A549 (cell line): ENCODE measurements around the gene PCDH1. TPM values are rescaled to one million over a fixed set of nuclear protein-coding genes. Genes with fewer than 3 reads are reported as not detected.

Source experiments
- ATAC-seq, 2 experiments: fragments of 200-7000 bp in 1 of 2; fragments of >200 bp in 1 of 2; cut with Nextera tagmentation in 1 of 2; cut with Tn5 transposase in 1 of 2; 3 replicates each; pipeline versions ENCODE4 v1.8.0 to v1.9.1; 2018 to 2020; ENCODE audit warnings: mild to moderate bottlenecking in 1 of 2, moderate library complexity in 1 of 2
- CTCF ChIA-PET: fragments of 300-600 bp; sonication (Branson Sonifier 250); formaldehyde crosslinking; extraction: SDS; loops from one replicate; lab custom pipeline; 2021; ENCODE audit warnings: antibody characterized with exemption, inconsistent platforms; lab: Yijun Ruan, JAX
- POLR2A ChIA-PET: fragments of 350-600 bp; formaldehyde crosslinking; extraction: SDS; loops from one replicate; lab custom pipeline; 2021; ENCODE audit warnings: antibody characterized with exemption, inconsistent platforms; lab: Yijun Ruan, JAX
- DNase-seq, 2 experiments: peaks; one replicate each; pipeline versions ENCODE4 v3.0.0 to v3.0.0-alpha.2; 2011 to 2016; ENCODE audit warnings: low read depth in 1 of 2, low spot score in 1 of 2
- FAIRE-seq: peaks from 2 replicates; lab custom pipeline; 2011; peaks lifted over from hg19 to GRCh38; lab: Jason Lieb, UNC
- H3K27ac ChIP-seq, 2 experiments: fragments of >200 bp; sonication (Bioruptor Twin); formaldehyde crosslinking; 3 replicates each; pipeline ENCODE4 v1.5.1; 2016 to 2017
- H3K4me1 ChIP-seq: fragments of >200 bp; sonication (Bioruptor Twin); formaldehyde crosslinking; 3 replicates; pipeline ENCODE4 v1.6.1; 2016
- H3K4me2 ChIP-seq: fragments of >200 bp; sonication (Bioruptor Twin); formaldehyde crosslinking; 3 replicates; pipeline ENCODE4 v1.6.1; 2016
- H3K4me3 ChIP-seq: fragments of >200 bp; sonication (Bioruptor Twin); formaldehyde crosslinking; 3 replicates; pipeline ENCODE4 v1.5.1; 2016
- H3K9me3 ChIP-seq: fragments of >200 bp; sonication (Bioruptor Twin); formaldehyde crosslinking; 3 replicates; pipeline ENCODE4 v1.6.1; 2016
- BHLHE40 ChIP-seq: IDR thresholded peaks from 2 replicates; pipeline ENCODE4 v1.6.1; 2012; ENCODE audit warnings: low read depth, low read length, inconsistent platforms
- CHD2 ChIP-seq: fragments of 150-350 bp; IDR thresholded peaks from 2 replicates; pipeline ENCODE4 v1.6.1; 2014; ENCODE audit warnings: low read length; ENCODE audit not compliant: partially characterized antibody
- EHF ChIP-seq: fragments of 250-450 bp; sonication (Bioruptor Pico); IDR thresholded peaks from 2 replicates; pipeline ENCODE4 v1.5.0; 2020; ENCODE audit warnings: mild to moderate bottlenecking
- FOSB ChIP-seq: fragments of 250-450 bp; sonication (Bioruptor Pico); IDR thresholded peaks from 2 replicates; pipeline ENCODE4 v1.5.0; 2020; ENCODE audit warnings: mild to moderate bottlenecking, moderate library complexity
- FOSL2 ChIP-seq, 2 experiments: fragments of 450-650 bp in 1 of 2; fragments of >200 bp in 1 of 2; sonication (Bioruptor Twin) in 1 of 2; formaldehyde crosslinking; IDR thresholded peaks; 2 replicates each; pipeline versions ENCODE4 v1.5.0 to v1.6.1; 2016 to 2020; ENCODE audit warnings: mild to moderate bottlenecking in 1 of 2, moderate library complexity in 1 of 2
- HDAC2 ChIP-seq: fragments of 200-600 bp; sonication (generic); IDR thresholded peaks from 2 replicates; pipeline ENCODE4 v1.6.1; 2016
- HOXB5 ChIP-seq: fragments of 250-450 bp; sonication (Bioruptor Pico); IDR thresholded peaks from 2 replicates; pipeline ENCODE4 v1.5.0; 2020; ENCODE audit warnings: mild to moderate bottlenecking, moderate library complexity
- JUN ChIP-seq, 2 experiments: fragments of >200 bp; sonication (Bioruptor Twin); formaldehyde crosslinking; IDR thresholded peaks; 2 replicates in 1 of 2; 3 replicates in 1 of 2; pipeline ENCODE4 v1.6.1; 2016 to 2017
- JUNB ChIP-seq: fragments of >200 bp; sonication (Bioruptor Twin); formaldehyde crosslinking; IDR thresholded peaks from 2 replicates; pipeline ENCODE4 v1.6.1; 2016
- KDM1A ChIP-seq: fragments of 200-600 bp; sonication (generic); IDR thresholded peaks from 2 replicates; pipeline ENCODE4 v1.6.1; 2016; ENCODE audit warnings: low read depth, mild to moderate bottlenecking
- MAZ ChIP-seq: fragments of 150-350 bp; IDR thresholded peaks from 2 replicates; pipeline ENCODE4 v1.6.1; 2014; ENCODE audit warnings: antibody characterized with exemption, low read depth, low read length, borderline replicate concordance
- NPAS2 ChIP-seq: fragments of 250-450 bp; sonication (Bioruptor Pico); IDR thresholded peaks from 2 replicates; pipeline ENCODE4 v1.8.0; 2022; ENCODE audit warnings: mild to moderate bottlenecking, moderate library complexity, borderline replicate concordance
- NR3C1 ChIP-seq: fragments of >200 bp; sonication (Bioruptor Twin); formaldehyde crosslinking; IDR thresholded peaks from 3 replicates; pipeline ENCODE4 v1.6.1; 2017
- POLR2AphosphoS2 ChIP-seq: conservative IDR thresholded peaks from 2 replicates; pipeline ENCODE4 v1.6.1; 2012; ENCODE audit warnings: low read length, improper control_type of control experiment, inconsistent platforms
- RAD21 ChIP-seq, 2 experiments: fragments of >200 bp in 1 of 2; sonication (Bioruptor Twin) in 1 of 2; formaldehyde crosslinking in 1 of 2; IDR thresholded peaks in 1 of 2; conservative IDR thresholded peaks in 1 of 2; 2 replicates in 1 of 2; 3 replicates in 1 of 2; pipeline ENCODE4 v1.6.1; 2012 to 2018; ENCODE audit warnings: inconsistent platforms in 1 of 2
- RCOR1 ChIP-seq: fragments of 150-350 bp; IDR thresholded peaks from 2 replicates; pipeline ENCODE4 v1.6.1; 2014; ENCODE audit warnings: antibody characterized with exemption, low read length, low read depth
- RFX5 ChIP-seq: fragments of 450-650 bp; IDR thresholded peaks from 2 replicates; pipeline ENCODE4 v1.7.1; 2014; ENCODE audit warnings: antibody characterized with exemption, mild to moderate bottlenecking, moderate library complexity
- RNF2 ChIP-seq: fragments of 200-600 bp; sonication (generic); IDR thresholded peaks from 2 replicates; pipeline ENCODE4 v1.6.1; 2016; ENCODE audit warnings: low read depth, mild to moderate bottlenecking, antibody characterized with exemption, moderate library complexity, borderline replicate concordance
- ZC3H11A ChIP-seq: fragments of 450-650 bp; IDR thresholded peaks from 2 replicates; pipeline ENCODE4 v1.6.1; 2014; ENCODE audit warnings: antibody characterized with exemption, mild to moderate bottlenecking
- ZFP36 ChIP-seq: fragments of 450-650 bp; IDR thresholded peaks from 2 replicates; pipeline ENCODE4 v1.6.1; 2014; ENCODE audit warnings: borderline replicate concordance; ENCODE audit not compliant: partially characterized antibody
- WGBS: methylation state at CpG from one replicate; pipeline ENCODE4 v1.1.6; 2017; ENCODE audit errors: missing lambda C conversion rate; 5-methylcytosine and 5-hydroxymethylcytosine counted together
- polyA plus RNA-seq, 4 experiments: library from polyadenylated mRNA; depleted of rRNA in 3 of 4; stranded (reverse); fragments of >200 nt; fragmentation: RNase III in 1 of 4; extraction: RNeasy Plus Mini Kit Qiagen cat#74134 plus additional on column Dnase treatment in 1 of 4; gene quantifications; 2 replicates in 3 of 4; 3 replicates in 1 of 4; pipeline ENCODE4 v1.2.3, GENCODE V29; 2011 to 2017
- TF ChIP-seq, protein P1 (sequence below): fragments of >200 bp; sonication (Bioruptor Twin); formaldehyde crosslinking; IDR thresholded peaks from 2 replicates; pipeline ENCODE4 v1.6.1; 2016
- TF ChIP-seq, protein P2 (sequence below): fragments of >200 bp; sonication (Bioruptor Twin); formaldehyde crosslinking; IDR thresholded peaks from 3 replicates; pipeline ENCODE4 v1.6.1; 2016
- TF ChIP-seq, protein P3 (sequence below): IDR thresholded peaks from 2 replicates; pipeline ENCODE4 v1.6.1; 2012; ENCODE audit warnings: low read depth, borderline replicate concordance
- TF ChIP-seq, protein P4 (sequence below): IDR thresholded peaks from 2 replicates; pipeline ENCODE4 v1.6.1; 2012
- TF ChIP-seq, protein P5 (sequence below): fragments of 250-450 bp; sonication (Bioruptor Pico); IDR thresholded peaks from 2 replicates; pipeline ENCODE4 v1.5.0; 2021; ENCODE audit warnings: mild to moderate bottlenecking, moderate library complexity, borderline replicate concordance
- TF ChIP-seq, protein P6 (sequence below): fragments of 250-450 bp; sonication (Bioruptor Pico); IDR thresholded peaks from 2 replicates; pipeline ENCODE4 v1.5.0; 2020; ENCODE audit warnings: low read depth, mild to moderate bottlenecking, moderate library complexity
- TF ChIP-seq, protein P7 (sequence below): IDR thresholded peaks from 2 replicates; pipeline ENCODE4 v1.6.1; 2012
- TF ChIP-seq, protein P8 (sequence below): fragments of 200-600 bp; sonication (generic); IDR thresholded peaks from 2 replicates; pipeline ENCODE4 v1.6.1; 2016; ENCODE audit warnings: antibody characterized with exemption, mild to moderate bottlenecking, moderate library complexity

Gene PCDH1
- polyA plus RNA-seq, 2 of the 4 experiments (the other 2 are of a cell fraction) = 0.41 to 2.9 TPM

DNA sequence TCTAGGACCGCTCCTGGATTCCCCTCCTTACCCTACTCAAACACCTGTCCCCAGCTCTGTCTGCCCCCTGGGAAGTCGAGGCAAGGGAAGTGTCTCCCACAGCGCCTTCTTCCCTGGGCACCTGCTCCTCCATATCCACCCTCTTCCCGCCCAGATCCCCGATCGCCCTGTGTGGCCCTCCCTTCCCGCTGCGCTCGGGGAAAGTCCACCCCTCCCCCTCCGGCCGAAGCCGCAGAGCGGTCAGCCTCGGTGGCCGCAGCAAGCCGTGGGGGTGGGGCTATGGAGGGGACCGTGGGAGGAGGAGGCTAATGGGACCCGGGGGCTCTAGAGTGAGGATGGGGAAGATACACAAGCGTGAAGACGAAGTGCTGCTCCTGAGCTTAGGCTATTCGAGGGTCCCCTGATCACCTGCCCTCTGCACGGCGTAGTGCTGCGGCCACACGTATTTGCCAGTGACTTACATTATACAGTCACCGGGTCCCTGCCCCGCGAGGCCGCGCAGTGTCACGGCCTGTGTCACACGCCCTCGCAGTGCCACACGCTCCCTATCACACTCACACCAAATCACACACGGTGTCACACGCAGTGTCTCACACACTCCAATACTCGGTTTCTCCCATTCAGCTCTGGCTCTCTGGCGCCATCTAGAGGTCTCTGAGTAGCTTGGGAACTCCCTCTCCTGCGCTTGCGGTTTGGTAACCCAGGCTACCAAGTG lies 658 bp upstream of the PCDH1 start:
- peak; percentile 92 for FAIRE-seq
- TF ChIP-seq MAZ (no peak), BHLHE40 (no peak), ZC3H11A (no peak), RAD21 (conservative IDR thresholded peaks at IDR 0.05 in 1 of 2, IDR thresholded peaks at IDR 0.05 in 1 of 2) (peak; percentile 94), RNF2 (no peak), NPAS2 (CRISPR knock-in tag) (no peak), JUN (IDR thresholded peaks at IDR 0.05) (no peak), RCOR1 (no peak), JUNB (no peak), HDAC2 (0 out of 2 replicates have a peak, but pooled peaks have one; percentile 38), POLR2AphosphoS2 (no peak), FOSB (CRISPR knock-in tag) (no peak), ZFP36 (no peak), CHD2 (no peak), RFX5 (no peak), HOXB5 (no peak), KDM1A (no peak), EHF (CRISPR knock-in tag) (no peak), FOSL2 (IDR thresholded peaks at IDR 0.05) (no peak), FOSL2 (CRISPR knock-in tag; IDR thresholded peaks at IDR 0.05) (no peak), NR3C1 (no peak)
- TF ChIP-seq, protein P1, sequence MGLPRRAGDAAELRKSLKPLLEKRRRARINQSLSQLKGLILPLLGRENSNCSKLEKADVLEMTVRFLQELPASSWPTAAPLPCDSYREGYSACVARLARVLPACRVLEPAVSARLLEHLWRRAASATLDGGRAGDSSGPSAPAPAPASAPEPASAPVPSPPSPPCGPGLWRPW = no peak
- TF ChIP-seq, protein P2, sequence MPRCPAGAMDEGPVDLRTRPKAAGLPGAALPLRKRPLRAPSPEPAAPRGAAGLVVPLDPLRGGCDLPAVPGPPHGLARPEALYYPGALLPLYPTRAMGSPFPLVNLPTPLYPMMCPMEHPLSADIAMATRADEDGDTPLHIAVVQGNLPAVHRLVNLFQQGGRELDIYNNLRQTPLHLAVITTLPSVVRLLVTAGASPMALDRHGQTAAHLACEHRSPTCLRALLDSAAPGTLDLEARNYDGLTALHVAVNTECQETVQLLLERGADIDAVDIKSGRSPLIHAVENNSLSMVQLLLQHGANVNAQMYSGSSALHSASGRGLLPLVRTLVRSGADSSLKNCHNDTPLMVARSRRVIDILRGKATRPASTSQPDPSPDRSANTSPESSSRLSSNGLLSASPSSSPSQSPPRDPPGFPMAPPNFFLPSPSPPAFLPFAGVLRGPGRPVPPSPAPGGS = no peak
- TF ChIP-seq, protein P3, sequence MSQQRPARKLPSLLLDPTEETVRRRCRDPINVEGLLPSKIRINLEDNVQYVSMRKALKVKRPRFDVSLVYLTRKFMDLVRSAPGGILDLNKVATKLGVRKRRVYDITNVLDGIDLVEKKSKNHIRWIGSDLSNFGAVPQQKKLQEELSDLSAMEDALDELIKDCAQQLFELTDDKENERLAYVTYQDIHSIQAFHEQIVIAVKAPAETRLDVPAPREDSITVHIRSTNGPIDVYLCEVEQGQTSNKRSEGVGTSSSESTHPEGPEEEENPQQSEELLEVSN = peak; percentile 81; the same call in 1 of the 2 replicates
- TF ChIP-seq, protein P4, sequence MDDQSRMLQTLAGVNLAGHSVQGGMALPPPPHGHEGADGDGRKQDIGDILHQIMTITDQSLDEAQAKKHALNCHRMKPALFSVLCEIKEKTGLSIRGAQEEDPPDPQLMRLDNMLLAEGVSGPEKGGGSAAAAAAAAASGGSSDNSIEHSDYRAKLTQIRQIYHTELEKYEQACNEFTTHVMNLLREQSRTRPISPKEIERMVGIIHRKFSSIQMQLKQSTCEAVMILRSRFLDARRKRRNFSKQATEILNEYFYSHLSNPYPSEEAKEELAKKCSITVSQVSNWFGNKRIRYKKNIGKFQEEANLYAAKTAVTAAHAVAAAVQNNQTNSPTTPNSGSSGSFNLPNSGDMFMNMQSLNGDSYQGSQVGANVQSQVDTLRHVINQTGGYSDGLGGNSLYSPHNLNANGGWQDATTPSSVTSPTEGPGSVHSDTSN = no peak
- TF ChIP-seq, protein P5, sequence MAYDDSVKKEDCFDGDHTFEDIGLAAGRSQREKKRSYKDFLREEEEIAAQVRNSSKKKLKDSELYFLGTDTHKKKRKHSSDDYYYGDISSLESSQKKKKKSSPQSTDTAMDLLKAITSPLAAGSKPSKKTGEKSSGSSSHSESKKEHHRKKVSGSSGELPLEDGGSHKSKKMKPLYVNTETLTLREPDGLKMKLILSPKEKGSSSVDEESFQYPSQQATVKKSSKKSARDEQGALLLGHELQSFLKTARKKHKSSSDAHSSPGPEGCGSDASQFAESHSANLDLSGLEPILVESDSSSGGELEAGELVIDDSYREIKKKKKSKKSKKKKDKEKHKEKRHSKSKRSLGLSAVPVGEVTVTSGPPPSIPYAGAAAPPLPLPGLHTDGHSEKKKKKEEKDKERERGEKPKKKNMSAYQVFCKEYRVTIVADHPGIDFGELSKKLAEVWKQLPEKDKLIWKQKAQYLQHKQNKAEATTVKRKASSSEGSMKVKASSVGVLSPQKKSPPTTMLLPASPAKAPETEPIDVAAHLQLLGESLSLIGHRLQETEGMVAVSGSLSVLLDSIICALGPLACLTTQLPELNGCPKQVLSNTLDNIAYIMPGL (CRISPR knock-in tag) = no peak
- TF ChIP-seq, protein P6, sequence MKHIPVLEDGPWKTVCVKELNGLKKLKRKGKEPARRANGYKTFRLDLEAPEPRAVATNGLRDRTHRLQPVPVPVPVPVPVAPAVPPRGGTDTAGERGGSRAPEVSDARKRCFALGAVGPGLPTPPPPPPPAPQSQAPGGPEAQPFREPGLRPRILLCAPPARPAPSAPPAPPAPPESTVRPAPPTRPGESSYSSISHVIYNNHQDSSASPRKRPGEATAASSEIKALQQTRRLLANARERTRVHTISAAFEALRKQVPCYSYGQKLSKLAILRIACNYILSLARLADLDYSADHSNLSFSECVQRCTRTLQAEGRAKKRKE = no peak
- TF ChIP-seq, protein P7, sequence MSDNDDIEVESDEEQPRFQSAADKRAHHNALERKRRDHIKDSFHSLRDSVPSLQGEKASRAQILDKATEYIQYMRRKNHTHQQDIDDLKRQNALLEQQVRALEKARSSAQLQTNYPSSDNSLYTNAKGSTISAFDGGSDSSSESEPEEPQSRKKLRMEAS = peak; percentile 81
- TF ChIP-seq, protein P8, sequence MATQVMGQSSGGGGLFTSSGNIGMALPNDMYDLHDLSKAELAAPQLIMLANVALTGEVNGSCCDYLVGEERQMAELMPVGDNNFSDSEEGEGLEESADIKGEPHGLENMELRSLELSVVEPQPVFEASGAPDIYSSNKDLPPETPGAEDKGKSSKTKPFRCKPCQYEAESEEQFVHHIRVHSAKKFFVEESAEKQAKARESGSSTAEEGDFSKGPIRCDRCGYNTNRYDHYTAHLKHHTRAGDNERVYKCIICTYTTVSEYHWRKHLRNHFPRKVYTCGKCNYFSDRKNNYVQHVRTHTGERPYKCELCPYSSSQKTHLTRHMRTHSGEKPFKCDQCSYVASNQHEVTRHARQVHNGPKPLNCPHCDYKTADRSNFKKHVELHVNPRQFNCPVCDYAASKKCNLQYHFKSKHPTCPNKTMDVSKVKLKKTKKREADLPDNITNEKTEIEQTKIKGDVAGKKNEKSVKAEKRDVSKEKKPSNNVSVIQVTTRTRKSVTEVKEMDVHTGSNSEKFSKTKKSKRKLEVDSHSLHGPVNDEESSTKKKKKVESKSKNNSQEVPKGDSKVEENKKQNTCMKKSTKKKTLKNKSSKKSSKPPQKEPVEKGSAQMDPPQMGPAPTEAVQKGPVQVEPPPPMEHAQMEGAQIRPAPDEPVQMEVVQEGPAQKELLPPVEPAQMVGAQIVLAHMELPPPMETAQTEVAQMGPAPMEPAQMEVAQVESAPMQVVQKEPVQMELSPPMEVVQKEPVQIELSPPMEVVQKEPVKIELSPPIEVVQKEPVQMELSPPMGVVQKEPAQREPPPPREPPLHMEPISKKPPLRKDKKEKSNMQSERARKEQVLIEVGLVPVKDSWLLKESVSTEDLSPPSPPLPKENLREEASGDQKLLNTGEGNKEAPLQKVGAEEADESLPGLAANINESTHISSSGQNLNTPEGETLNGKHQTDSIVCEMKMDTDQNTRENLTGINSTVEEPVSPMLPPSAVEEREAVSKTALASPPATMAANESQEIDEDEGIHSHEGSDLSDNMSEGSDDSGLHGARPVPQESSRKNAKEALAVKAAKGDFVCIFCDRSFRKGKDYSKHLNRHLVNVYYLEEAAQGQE = no peak

More for the DNA sequence above, 658 bp upstream of the PCDH1 start:
- Histone ChIP-seq H3K4me3 (peak overlapping the region; percentile 64), H3K27ac (peak overlapping the region; percentile 41 to 83; a peak in 4 of 6 replicates), H3K4me1 (peaks cover 22% of the 10 kb centered on the region), H3K9me3 (no peaks in the 10 kb centered on the region), H3K4me2 (peak overlapping the region; percentile 88)
- ATAC-seq (peak; percentile 65 to 89), DNase-seq (peak; percentile 74 to 91)
- ChIA-PET POLR2A (interaction anchor here (1.1 to 2.7 kb wide), 4 partner anchors 29 to 89 kb away, joined by 4 to 11 read pairs (median 4); partner anchors contain the start of genes DELE1 and RNF14), CTCF (interaction anchor here (0.6 to 12.7 kb wide), 74 partner anchors 8 to 1394 kb away, joined by 3 to 424 read pairs (median 7); partner anchors contain the start of genes ARAP3, DELE1, PCDH12 and RNF14)
- WGBS = under 1% methylated on average over 26 of the region's 40 CpGs
